Measurements from ENCODE around the gene BPTF. TPM values are rescaled to one million over a fixed set of nuclear protein-coding genes. Genes with fewer than 3 reads are reported as not detected.

Gene BPTF
- total and polyA plus RNA-seq, 2 of the 8 experiments (the other 6 are each of a cell fraction or from before 2014, with no cell fraction given), result 107 to 228 TPM

DNA sequence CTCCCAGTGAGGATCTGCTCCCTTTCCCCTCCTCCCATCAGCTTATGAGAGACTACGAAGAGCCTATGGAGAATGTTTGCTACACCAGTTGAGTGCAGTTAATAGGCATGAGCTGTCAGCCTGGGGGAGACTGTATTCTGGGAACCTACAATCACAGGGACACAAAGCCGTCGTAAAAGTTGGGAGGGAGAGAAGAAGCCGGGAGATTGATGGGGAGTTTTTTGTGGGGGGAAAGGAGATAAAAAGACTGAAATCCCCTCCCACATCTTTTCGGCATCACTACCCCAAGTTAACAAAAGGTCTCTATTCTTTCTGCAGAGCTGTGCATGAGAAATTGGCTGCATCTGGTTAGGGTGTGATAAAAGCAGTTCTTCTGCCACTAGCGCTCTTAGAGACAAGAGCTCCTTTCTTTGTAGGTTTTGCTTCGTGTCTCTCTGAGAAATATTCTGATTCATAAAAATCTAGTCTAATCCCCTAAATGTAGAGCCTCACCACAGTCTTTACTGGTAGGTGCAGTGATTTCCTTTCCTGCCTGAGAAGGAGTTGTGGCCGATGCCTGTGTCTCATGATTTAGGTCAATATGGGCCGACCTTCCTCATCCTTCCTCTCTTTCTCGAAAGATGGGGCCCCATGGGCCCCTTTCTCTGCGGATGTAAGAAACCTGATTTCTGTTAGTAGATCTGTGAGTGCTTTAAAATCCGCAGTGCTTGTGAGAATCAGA is 77.4 kb downstream of the BPTF start:
- 96% methylated on average over 12 of the region's 12 CpGs; no CpG with 5 or more reads in 1 of the 2 experiments for whole genome bisulfite sequencing, 2 experiments (ENCODE audit: extremely low coverage in 1 of 2, insufficient coverage in 1 of 2, insufficient read length in 1 of 2, insufficient replicate concordance in 2 of 2, low coverage in 1 of 2, low lambda C conversion rate in 2 of 2, missing lambda C conversion rate in 1 of 2)
- H3K9ac ChIP-seq (replicated peaks in 1 of 4; ENCODE audit: extremely low read depth in 1 of 4, low read depth in 3 of 4, low read length in 3 of 4), result no peak overlapping the region
- H3K4ac ChIP-seq (replicated peaks; ENCODE audit: insufficient read length, low read depth, low read length), result no peak overlapping the region
- no peaks in the 10 kb centered on the region for H3K9me3 ChIP-seq (ENCODE audit: insufficient read depth in 2 of 2, low read depth in 1 of 2, low read length in 1 of 2)
- H3K4me2 ChIP-seq (ENCODE audit: insufficient read depth in 1 of 2, low read depth in 2 of 2, low read length in 2 of 2), result no peak overlapping the region
- H3K79me1 ChIP-seq (ENCODE audit: low read depth, low read length), result no peaks in the 10 kb centered on the region
- H3K18ac ChIP-seq (ENCODE audit: extremely low read depth, low read length), result no peak overlapping the region
- no peak overlapping the region for H3K14ac ChIP-seq (ENCODE audit: insufficient read length)
- no peak overlapping the region for H4K8ac ChIP-seq (ENCODE audit: extremely low read depth, insufficient read depth, low read length)
- CTCF ChIA-PET (ENCODE audit: partially characterized antibody), result no interaction called here
- H3K79me2 ChIP-seq (ENCODE audit: control insufficient read depth in 1 of 2, insufficient read depth in 2 of 2, low read length in 2 of 2), result no peaks in the 10 kb centered on the region
- no peak overlapping the region for H4K5ac ChIP-seq (ENCODE audit: insufficient read length, low read depth, low read length)
- no peak overlapping the region for H2BK5ac ChIP-seq (ENCODE audit: low read depth, low read length)
- H2BK20ac ChIP-seq (ENCODE audit: low read length), result no peak overlapping the region
- POLR2A ChIA-PET (ENCODE audit: partially characterized antibody), result interaction anchor here (1.1 to 1.3 kb wide), 3 partner anchors 11 to 72 kb away, joined by 3 to 4 read pairs (median 3); no protein-coding TSS in a partner anchor
- H3K23me2 ChIP-seq (ENCODE audit: low read depth, low read length), result no peaks in the 10 kb centered on the region
- no peak overlapping the region for H2AK5ac ChIP-seq (ENCODE audit: low read depth, low read length)
- H2BK15ac ChIP-seq (ENCODE audit: low read length), result no peak overlapping the region
- no peaks in the 10 kb centered on the region for H3K27me3 ChIP-seq (replicated peaks in 1 of 4; ENCODE audit: control insufficient read depth in 3 of 4, extremely low read depth in 1 of 4, insufficient read depth in 3 of 4, low read length in 3 of 4)
- H2BK120ac ChIP-seq (replicated peaks; ENCODE audit: low read depth, low read length), result no peak overlapping the region
- no peak overlapping the region for H3K56ac ChIP-seq (replicated peaks; ENCODE audit: insufficient read length, low read depth, low read length)
- no peak overlapping the region for H2AFZ ChIP-seq (ENCODE audit: low read length)
- peaks cover 0 to 4% of the 10 kb centered on the region in 2 experiments for H4K20me1 ChIP-seq (replicated peaks in 1 of 2; ENCODE audit: control insufficient read depth in 1 of 2, insufficient read depth in 2 of 2, low read length in 2 of 2)
- peaks cover 7 to 82% (median 44%) of the 10 kb centered on the region in 4 experiments for H3K36me3 ChIP-seq (ENCODE audit: control insufficient read depth in 2 of 4, insufficient read depth in 4 of 4, low read length in 3 of 4)
- no peaks in the 10 kb centered on the region for H3K4me1 ChIP-seq (replicated peaks in 1 of 4; ENCODE audit: control insufficient read depth in 3 of 4, insufficient read depth in 4 of 4, low read length in 3 of 4)
- H3K4me3 ChIP-seq (ENCODE audit: extremely low read depth in 1 of 4, insufficient read depth in 2 of 4, low read depth in 3 of 4, low read length in 4 of 4), result no peak overlapping the region
- H3K27ac ChIP-seq (ENCODE audit: low read depth, low read length), result no peak overlapping the region
- DNase-seq (ENCODE audit: low read depth in 1 of 2, low spot score in 2 of 2) (no peak), FAIRE-seq (no peak)
- no peak overlapping the region for H4K91ac ChIP-seq (replicated peaks; ENCODE audit: insufficient read length, low read length)
- no peak overlapping the region for H3K23ac ChIP-seq (ENCODE audit: insufficient read length)
- H2BK12ac ChIP-seq (ENCODE audit: low read depth, low read length), result no peak overlapping the region
- TF ChIP-seq, protein P1, sequence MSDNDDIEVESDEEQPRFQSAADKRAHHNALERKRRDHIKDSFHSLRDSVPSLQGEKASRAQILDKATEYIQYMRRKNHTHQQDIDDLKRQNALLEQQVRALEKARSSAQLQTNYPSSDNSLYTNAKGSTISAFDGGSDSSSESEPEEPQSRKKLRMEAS (IDR thresholded peaks at IDR 0.05), result no peak
- TF ChIP-seq, protein P2, sequence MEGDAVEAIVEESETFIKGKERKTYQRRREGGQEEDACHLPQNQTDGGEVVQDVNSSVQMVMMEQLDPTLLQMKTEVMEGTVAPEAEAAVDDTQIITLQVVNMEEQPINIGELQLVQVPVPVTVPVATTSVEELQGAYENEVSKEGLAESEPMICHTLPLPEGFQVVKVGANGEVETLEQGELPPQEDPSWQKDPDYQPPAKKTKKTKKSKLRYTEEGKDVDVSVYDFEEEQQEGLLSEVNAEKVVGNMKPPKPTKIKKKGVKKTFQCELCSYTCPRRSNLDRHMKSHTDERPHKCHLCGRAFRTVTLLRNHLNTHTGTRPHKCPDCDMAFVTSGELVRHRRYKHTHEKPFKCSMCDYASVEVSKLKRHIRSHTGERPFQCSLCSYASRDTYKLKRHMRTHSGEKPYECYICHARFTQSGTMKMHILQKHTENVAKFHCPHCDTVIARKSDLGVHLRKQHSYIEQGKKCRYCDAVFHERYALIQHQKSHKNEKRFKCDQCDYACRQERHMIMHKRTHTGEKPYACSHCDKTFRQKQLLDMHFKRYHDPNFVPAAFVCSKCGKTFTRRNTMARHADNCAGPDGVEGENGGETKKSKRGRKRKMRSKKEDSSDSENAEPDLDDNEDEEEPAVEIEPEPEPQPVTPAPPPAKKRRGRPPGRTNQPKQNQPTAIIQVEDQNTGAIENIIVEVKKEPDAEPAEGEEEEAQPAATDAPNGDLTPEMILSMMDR (IDR thresholded peaks at IDR 0.05; ENCODE audit: control extremely low read depth in 1 of 3, insufficient read depth in 1 of 3, low read depth in 1 of 3, low read length in 3 of 3), result no peak
- no peak for TF ChIP-seq CBX5 (IDR thresholded peaks at IDR 0.05; ENCODE audit: low read depth, low read length)
- no peak for TF ChIP-seq HDAC6 (IDR thresholded peaks at IDR 0.05; ENCODE audit: low read depth, low read length)
- TF ChIP-seq CEBPB (IDR thresholded peaks at IDR 0.05; ENCODE audit: low read depth, low read length), result no peak
- TF ChIP-seq NANOG (IDR thresholded peaks at IDR 0.05; ENCODE audit: insufficient read depth, low read depth, low read length, poor library complexity, severe bottlenecking), result no peak
- TF ChIP-seq SP1 (IDR thresholded peaks at IDR 0.05; ENCODE audit: low read depth, low read length), result no peak
- TF ChIP-seq EZH2 (IDR thresholded peaks at IDR 0.05; ENCODE audit: low read depth, low read length, severe bottlenecking), result no peak
- TF ChIP-seq JUND (IDR thresholded peaks at IDR 0.05; ENCODE audit: low read length), result no peak
- no peak for TF ChIP-seq FOSL1 (IDR thresholded peaks at IDR 0.05; ENCODE audit: insufficient read depth, low read depth, low read length)
